Activated CD4-positive, alpha-beta T cell treated with anti-CD3 and anti-CD28 coated beads for 1 hour (primary cell): ENCODE results near the gene PPP1R8.
"Not testable (repeated sequence)": the region's sequence is repeated elsewhere in the genome, so short reads cannot be mapped to it uniquely, and the experiment has no call there.

Source experiments
- DNase-seq: peaks from one replicate; pipeline ENCODE4 v3.0.0-alpha.2; 2020

Gene PPP1R8

DNA sequence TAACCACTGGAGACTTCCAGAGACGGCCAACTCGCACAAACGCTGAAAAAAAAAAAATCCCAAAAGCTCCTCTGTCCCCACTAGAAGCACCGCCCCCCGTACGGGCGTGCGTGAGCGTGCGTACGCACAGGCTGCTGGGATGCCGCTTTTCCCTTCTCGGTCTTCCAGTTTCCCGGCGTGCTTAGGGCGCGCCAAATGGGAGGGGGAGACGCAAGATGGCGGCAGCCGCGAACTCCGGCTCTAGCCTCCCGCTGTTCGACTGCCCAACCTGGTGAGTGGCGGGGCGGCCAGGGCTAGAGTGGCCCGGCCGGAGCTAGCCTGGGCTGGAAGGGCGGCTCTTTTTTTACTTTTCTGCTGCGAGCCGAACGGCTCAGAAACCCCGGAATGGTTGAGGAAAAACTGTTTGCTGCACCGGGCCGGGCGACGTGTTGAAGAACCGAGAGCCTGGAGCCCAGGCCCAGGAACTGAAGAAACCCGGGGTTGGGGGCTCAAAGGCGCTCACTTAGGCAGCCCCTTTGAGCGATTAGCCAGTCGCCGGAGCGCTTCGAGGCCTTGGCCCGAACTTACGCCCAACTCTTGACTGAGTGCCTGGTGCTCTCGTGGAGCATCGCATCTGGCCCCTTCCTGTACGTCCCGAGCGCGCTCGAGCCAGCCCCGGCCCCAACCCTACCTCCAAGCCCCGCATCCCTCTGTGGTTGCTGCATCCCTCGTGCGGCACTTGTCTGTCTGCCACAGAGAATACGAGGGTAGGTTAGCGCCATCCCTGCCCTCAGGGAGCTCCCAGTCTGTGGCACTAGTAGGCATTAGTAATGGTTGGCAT, at the start of gene PPP1R8:
Gene PPP1R8, plus strand, starts transcription at position 162 of the 820 bp plus-strand sequence. Its CDS starts 54 bp downstream, at position 216.
- peak; percentile 82 for DNase-seq

DNA sequence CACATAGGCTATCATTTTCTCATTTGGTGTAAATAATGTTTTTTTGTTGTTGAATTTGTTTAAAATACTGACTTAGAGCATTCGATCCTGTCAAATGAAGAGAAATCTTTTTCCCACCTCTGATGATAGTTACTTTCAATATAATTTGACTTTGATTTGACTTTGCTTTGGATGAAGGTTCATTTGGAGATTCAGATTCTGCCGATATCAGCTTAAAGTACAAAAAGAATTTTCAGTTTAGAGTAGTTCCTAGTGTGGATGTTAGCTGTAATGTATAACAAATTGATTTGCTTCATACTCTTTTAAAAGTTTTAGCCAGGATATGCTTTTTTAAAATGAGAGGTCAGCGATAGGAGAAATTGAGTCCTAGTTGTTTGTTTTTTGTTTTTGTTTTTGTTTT, 47.6 kb upstream of the PPP1R8 start:
- no peak for DNase-seq

DNA sequence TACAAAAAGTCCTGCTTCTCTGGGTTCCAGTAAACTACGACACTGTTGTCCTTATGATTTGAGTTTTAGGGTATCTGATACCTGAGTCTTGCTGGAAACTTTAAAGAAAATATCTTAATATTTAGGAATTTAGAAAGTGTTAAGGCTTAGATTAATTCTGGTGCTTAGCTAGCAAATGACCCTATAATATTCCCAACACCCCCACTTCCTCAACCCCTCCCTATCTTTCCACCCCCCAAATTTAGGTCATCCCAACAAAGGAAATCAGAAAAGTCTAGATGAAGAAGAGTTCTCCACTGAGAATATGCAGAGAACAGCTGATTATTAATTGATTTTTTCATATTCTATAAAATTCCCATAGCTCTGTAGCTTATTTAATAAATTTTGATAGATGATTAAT, 45.9 kb upstream of the PPP1R8 start:
- DNase-seq = no peak

DNA sequence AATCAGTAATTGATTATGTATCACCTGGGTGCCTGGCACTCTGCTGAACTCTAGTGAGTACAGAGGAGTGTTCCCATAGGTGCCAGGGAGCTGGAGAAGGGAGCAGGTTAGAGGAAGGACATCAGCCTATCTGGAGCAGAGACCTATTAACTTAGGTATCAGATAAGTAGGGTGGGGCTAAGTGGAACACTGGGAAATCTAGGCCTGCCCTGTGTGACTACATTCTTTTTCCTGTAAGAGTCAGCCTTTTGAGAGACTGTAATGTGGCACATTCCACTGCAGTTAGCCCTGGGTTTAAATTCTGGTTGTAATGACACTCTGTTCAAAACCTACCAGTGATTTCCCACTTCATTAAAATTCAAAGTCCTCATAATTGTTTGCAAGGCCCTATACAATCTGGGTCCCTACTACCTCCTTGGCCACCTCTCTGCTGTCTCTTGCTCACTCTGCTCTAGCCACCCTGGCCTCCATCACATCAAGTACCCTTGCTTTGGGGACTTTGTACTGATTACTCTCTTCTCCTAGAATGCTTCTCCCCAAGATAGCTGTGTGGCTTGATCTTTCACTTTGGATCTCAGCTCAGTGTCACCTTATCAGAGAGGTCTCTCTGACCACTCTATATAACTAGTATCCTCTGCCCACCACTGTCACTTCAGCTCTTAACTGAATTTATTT, 44.7 kb upstream of the PPP1R8 start:
- no peak for DNase-seq

DNA sequence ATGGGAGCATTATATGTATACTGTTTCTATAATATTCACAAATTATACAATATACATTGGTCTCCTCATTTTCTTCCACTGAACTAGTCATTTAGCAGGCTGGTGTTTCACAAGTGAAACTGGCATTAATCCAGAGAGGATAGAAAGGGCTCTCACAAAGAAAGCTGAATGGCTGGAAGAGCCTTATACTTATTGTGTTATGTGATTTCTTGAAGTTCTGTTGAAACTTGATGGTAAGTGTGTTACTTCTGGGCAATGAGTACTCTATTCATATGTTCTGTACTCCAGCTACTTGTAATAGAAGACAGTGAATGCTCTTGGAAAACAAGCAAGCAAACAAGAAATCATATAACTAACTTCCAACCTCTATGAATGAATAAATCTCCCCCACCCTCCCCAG, 42.7 kb upstream of the PPP1R8 start:
- no peak for DNase-seq

DNA sequence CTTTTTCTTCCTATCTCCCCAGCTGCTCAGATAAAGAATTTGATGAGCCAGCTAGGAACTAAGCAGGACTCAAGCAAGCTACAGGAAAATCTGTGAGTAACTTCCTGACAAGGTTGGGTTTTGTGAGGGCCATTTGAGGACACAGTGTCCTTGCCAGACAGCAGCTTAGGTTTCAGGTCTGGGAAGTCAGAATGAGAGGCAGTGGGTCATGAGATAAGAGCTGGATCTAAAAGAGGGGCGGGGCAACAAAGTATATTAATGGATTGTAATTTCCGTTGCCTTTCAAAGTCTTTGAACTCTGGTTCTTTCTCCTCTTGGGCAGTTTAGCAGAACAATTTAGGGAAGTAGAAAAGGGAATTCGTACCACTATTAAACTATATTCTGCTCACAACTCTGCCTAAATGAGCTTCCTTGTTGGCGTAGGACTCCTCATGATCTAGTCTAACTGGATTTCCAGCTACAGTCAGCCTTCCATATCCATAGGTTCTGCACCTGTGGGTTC, 41.0 kb upstream of the PPP1R8 start:
- DNase-seq = no peak

DNA sequence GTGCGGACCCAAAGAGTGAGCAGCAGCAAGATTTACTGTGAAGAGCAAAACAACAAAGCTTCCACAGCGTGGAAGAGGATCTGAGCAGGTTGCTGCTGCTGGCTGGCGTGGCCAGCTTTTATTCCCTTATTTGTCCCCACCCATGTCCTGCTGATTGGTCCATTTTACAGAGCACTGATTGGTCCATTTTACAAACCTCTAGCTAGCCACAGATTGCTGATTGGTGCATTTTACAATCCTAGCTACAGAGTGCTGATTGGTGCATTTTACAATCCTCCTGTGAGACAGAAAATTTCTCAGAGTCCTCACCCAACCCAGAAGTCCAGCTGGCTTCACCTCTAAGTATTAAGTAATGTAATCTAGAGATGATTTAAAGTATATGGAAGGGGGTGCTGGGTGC, 40.3 kb upstream of the PPP1R8 start:
- not testable (repeated sequence) for DNase-seq

DNA sequence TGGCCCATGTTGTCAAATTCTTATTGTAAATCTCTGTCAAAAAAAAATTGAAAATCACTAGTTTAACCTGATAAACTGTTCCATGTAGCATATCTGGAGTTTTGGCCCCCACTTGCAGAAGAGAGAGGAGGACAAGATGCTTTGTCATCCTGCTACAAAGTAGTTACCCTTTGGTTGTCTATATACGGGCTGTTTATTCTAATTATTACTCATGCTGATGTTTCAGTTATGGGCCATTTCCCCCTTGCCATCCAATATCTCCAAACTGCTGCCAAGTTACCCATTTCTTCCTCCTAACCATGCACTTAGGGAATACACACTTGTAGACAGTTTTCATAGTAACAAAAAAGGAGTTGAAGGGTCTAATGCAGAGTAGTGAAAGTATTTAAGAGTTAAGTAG, 35.0 kb upstream of the PPP1R8 start:
- DNase-seq = no peak

DNA sequence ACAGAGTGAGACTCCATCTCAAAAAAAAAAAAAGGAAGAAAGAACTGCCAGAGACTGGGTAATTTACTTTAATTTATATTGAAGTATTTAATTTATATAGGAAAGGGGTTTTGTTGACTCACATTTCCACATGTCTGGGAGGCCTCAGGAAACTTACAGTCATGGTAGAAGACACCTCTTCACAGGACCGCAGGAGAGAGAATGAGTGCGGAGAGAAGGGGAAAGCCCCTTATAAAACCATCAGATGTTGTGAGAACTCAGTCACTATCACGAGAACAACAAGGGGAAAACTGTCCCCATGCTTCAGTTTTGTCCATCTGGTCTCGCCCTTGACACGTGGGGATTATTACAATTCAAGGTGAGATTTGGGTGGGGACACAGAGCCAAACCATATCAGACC, 25.8 kb upstream of the PPP1R8 start:
- no peak for DNase-seq

DNA sequence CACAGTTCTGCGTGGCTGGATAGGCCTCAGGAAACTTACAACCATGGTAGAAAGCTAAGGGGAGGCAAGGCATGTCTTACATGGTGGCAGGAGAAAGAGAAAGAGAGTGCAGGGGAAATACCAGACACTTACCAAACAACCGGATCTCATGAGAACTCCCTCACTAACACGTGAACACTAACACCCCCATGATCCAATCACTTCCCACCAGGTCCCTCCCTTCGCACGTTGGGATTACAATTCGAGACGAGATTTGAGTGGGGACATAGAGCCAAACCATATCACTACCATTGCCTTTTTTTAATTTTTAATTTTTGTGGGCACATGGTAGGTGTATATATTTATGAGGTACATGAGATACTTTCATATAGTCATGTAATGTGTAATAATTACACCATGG, 23.8 kb upstream of the PPP1R8 start:
- DNase-seq = no peak

DNA sequence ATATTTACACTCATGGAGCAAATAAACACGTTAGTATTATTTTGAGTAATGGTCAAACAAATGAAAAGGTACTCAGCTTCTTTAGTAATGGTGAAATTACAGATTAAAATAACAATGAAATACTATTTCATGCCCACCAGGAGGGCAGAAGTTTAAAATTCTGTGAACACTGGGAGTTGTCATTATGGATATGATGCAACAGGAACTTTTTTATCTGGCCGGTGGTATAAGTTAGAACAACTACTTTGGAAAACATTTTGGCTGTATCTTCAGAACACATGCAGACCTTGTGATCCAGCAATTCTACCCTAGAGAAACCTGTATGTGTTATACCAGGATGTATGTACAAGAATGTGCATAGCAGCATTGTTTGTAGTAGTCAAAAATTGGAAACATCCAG, 23.2 kb upstream of the PPP1R8 start:
- no peak for DNase-seq

DNA sequence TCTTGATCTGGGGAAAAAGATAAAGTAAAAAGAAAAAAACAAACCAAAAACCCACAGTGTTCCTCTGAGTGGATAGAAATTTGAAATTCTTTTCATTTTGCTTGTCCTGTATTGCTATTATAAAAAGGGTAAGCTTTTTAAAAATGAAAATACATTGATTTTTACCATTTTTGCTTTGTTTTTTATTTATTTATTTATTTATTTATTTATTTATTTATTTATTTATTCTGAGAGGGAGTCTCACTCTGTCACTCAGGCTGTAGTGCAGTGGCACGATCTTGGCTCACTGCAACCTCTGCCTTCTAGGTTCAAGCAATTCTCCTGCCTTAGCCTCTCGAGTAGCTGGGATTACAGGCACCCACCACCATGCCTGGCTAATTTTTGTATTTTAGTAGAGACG, 22.5 kb upstream of the PPP1R8 start:
- not testable (repeated sequence) for DNase-seq

DNA sequence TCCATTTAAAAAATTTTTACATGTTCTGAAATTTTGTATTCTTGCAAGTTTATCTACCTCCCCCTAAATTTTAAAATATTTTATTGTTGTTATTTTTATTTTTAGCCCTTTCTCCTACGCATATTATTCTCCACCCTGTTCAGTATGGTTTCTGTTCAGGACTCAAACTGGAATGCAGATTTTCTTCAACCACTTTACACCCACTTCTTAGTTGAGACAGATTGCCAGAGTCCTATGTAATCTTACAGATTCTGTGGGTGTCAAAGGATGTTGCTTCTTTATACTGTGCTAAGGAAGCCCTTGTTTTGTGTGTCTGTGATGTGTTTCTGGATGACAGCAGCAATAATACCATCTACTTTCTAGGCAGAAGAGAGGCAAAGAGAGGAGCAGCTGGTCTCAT, 20.7 kb upstream of the PPP1R8 start:
- no peak for DNase-seq

DNA sequence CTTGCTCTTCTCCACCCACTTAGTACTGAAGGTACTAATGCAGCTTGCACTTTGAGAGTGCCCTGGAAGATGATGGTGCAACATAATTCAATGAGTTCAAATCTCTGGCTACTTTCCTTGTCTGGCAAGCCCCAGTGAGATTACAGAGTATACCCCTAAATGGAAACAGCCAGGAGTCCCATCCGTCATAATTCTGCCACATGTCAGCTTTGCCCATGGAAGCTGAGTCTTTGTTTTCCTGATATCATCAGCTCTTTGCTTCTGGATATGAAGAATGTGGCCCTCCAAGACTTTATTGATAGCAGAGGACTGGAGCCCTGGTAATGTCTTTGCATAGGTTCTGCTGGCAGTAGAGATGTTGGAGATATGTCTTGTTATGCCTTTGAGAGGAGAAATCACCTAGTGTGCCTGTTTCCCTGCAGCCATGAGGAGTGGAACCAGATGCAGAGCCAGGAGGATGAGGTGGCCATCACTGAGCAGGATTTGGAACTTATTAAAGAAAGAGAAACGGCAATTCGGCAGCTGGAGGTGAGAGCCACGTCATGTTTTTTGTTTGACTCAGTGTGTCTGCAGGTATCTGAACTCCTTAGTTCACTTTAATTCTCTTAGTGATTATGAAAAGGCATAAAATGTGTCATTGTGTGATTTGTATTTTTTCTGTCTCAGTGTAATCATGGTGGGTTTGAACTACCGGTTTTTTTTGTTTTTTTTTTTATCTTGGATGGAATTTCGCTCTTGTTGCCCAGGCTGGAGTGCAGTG, 18.7 kb upstream of the PPP1R8 start:
- no peak for DNase-seq

DNA sequence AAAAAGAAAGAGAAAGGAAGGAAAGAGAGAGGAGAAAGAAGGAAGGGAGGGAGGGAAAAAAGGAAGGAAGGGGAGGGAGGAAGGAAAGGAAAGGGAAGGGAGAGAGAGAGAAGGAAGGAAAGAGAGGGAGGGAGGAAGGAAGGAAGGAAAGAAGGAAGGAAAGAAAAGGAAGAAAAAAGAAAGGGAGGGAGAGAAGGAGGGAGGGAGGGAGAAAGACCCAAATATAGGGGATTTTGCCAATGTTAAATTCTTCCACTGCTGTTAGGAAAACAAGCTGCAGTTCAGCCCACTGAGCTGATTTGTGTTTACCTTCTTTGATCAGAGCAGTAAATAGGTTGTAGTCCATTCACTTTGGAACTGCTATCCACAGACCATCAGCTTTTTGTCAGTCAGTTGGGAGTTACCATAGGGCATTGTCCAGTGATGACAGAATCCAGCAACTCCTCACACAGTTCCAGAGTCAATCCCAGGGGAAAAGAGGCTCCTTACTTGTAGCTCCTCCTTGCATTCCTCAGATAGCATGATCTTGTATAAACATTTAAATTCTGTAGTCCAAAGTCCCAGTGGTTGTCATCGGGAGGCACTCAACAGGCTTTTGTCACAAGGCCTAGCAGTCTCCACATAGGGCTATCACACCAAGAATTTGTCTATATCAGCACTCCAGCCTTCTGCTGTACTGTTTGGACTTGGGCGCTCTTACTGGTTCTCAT, 13.5 kb upstream of the PPP1R8 start:
- DNase-seq = no peak

DNA sequence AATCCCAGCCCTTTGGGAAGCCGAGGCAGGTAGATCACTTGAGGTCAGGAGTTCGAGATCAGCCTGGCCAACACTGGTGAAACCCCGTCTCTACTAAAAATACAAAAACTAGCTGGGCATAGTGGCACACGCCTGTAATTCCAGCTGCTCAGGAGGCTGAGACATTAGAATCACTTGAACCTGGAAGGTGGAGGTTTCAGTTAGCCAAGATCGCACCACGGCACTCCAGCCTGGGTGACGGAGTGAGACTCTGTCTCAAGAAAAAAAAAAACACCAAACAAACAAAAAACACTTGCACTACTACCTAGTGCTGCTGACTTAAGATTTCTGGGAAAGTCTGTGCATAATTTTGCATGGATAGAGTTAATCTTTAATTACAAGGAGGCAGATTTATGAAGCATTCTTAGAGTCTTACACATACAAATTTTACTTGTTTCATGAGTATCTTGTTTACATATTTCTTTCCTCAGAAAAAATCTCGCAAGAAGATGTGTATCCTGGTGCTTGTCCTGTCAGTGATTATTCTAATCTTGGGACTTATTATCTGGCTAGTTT, 8.7 kb upstream of the PPP1R8 start:
- no peak for DNase-seq

DNA sequence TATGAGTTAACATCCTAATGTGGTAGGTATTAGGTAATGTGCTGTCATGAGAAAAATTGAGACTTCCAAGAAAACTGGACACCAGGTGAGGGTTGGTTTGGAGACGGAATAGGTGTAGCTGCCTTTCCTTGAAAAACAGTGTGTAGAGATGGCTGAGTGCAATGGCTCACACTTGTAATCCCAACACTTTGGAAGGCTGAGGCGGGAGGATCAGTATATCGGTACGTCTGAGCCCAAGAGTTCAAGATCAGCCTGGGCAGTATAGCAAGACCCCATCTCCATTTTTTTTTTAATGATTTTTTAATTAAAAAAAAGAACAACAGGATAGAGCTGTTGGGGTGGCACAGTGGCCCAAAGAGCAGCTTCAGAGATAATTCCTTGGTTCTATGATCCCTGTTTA, 6.8 kb upstream of the PPP1R8 start:
- DNase-seq = no peak

DNA sequence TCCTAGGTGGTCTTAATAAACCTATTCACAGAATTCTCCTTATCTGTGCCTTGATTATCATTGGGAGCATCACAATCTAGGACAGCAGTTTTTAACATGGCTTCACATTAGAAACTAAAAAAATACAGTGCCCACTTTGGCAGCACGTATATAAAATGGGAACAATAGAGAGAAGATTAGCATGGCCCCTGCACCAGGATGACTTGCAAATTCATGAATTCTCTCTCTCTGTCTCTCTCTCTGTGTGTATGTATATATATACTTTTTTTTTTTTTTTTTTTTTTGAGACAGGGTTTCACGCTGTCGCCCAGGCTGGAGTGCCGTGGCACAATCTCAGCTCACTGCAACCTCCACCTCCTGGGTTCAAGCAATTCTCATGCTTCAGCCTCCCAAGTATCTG, 6.2 kb upstream of the PPP1R8 start:
- DNase-seq = no peak

DNA sequence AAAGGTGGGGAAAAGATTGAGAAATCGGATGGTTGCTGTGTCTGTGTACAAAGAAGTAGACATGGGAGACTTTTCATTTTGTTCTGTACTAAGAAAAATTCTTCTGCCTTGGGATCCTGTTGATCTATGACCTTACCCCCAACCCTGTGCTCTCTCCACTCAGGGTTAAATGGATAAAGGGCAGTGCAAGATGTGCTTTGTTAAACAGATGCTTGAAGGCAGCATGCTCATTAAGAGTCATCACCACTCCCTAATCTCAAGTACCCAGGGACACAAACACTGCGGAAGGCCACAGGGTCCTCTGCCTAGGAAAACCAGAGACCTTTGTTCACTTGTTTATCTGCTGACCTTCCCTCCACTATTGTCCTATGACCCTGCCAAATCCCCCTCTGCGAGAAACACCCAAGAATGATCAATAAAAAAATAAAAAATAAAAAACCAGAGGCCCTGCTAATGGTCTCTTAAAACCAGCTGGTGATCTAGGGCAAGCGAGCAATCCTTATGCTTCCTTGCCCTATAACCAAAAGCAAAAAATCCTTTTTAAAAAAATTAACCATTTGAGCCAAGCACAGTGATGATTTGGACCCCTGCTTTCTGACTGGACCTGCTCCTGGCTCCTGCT, 1.1 kb upstream of the PPP1R8 start:
- not testable (repeated sequence) for DNase-seq

DNA sequence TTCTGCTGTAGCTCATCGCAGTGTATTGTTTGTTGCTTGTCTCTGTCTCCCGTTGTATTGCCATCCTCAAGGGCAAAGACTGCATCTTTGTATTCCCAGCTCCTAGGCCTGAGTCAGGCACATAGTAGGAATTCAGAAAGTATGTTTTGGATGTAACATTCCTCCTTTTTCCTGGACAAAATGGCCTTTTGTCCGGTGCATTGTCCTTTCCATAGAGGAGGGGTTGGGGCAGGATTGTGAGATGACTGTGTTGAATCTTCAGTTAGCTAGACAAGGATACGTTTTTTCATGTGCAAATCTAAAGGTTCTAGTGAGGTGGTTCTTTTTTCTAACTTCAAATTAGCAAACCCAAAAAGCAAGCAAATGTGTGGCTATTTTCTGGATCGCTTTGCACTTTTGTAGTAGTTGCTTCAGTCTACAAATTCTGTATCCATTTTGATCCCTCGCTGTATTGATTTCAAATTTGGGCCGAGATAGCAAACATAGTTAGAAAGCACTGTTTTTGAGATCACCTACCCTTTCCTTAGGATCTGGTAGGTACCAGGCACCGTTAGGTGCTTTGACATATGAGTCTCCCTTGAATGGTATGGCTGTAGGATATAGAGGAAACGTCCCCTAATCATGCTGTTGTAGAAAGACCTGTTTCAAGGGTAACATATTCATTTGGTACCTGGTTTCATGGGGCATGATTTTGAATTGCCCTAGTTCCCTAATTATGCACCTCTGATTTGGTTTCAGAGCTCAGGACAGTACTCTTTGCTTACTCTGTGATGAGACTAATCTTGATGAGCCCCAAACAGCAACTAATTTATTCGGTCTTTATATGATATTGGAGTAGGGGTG, 1.2 kb downstream of the PPP1R8 start:
- no peak for DNase-seq

DNA sequence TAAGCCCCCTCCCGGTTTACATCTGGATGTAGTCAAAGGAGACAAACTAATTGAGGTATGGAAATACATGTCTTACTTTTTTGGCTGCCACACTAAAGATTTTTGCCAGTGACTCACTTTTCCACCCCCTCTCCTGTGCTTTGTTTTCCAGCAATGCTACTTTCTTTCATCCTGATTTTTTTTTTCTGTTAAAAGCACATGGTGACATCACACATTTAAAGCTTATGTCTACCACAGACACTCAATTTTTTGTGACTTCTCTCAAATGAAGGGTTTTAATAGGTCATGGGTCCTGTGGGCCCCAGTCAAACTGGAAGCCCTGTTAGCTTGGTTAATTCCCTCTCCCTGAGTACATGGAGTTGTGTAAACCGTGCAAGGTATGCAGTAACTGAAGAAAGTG, 2.2 kb downstream of the PPP1R8 start:
- no peak for DNase-seq
